Sciatic nerve (tissue), 2 donors: Measurements from ENCODE around the gene SLC22A25. TPM values are rescaled to one million over a fixed set of nuclear protein-coding genes. Genes with fewer than 3 reads are reported as not detected.
"Not testable (repeated sequence)": the region's sequence is repeated elsewhere in the genome, so short reads cannot be mapped to it uniquely, and the experiment has no call there.

Source experiments
- ATAC-seq: fragments of 200-7000 bp; cut with Tn5 transposase; one replicate; pipeline ENCODE4 v1.9.1; 2020; ENCODE audit warnings: mild to moderate bottlenecking, moderate library complexity
- DNase-seq: peaks from one replicate; pipeline ENCODE4 v3.0.0-alpha.2; 2020; ENCODE audit warnings: low spot score
- intact Hi-C: fragments of 100-400 bp; cut with DNase I; formaldehyde crosslinking; loops from one replicate; pipeline ENCODE4 v1.14.2; 2022
- total RNA-seq: library from RNA; stranded (reverse); fragmentation: NEBNext Ultra II Directional; extraction: Animal tissue kit (Norgen Biotek cat#: 25700); gene quantifications from one replicate; pipeline ENCODE4 v1.2.1, GENCODE V29; 2021
- donor health status: DM: no; HTN: no; CAD: no.
- donor health status: DM: no; HTN: no; CAD: no.

The SLC22A25 gene
- total RNA-seq, result not detected

- ATAC-seq, result no peak
- intact Hi-C loops, result no loop called here
- DNase-seq, result no peak
Measured at GRCh38 chr11:63243533-63243932, at the start of gene SLC22A25. TSS of gene SLC22A25 (minus strand) at chr11:63243599. CDS start at chr11:63229652, 13,947 bp downstream.

- intact Hi-C loops, result loop anchor here (5.0 kb wide), 1 partner anchor 1457 kb away; no protein-coding TSS in a partner anchor
- DNase-seq, result no peak
- ATAC-seq, result no peak
Measured at GRCh38 chr11:63290285-63290684, 46.9 kb upstream of the SLC22A25 start.

GRCh38 chr11:63289658-63290057 lies 46.3 kb upstream of the SLC22A25 start:
- ATAC-seq (no peak), DNase-seq (no peak)
- intact Hi-C loops, result loop anchor here (5.0 kb wide), 1 partner anchor 1458 kb away; no protein-coding TSS in a partner anchor

- intact Hi-C loops, result no loop called here
- ATAC-seq (no peak), DNase-seq (no peak)
Measured at GRCh38 chr11:63282579-63282978, 39.2 kb upstream of the SLC22A25 start.

GRCh38 chr11:63280920-63281319 lies 37.5 kb upstream of the SLC22A25 start:
- intact Hi-C loops, result no loop called here

GRCh38 chr11:63277345-63277943 lies 34.0 kb upstream of the SLC22A25 start:
- intact Hi-C loops, result no loop called here
- DNase-seq, result no peak
- no peak for ATAC-seq

More at GRCh38 chr11:63280920-63281319, 37.5 kb upstream of the SLC22A25 start:
- DNase-seq, result no peak
- ATAC-seq, result no peak

- ATAC-seq (no peak), DNase-seq (no peak)
- intact Hi-C loops, result no loop called here
Measured at GRCh38 chr11:63274776-63275175, 31.4 kb upstream of the SLC22A25 start.

GRCh38 chr11:63273685-63274084 lies 30.3 kb upstream of the SLC22A25 start:
- intact Hi-C loops, result no loop called here

GRCh38 chr11:63262547-63262946 lies 19.1 kb upstream of the SLC22A25 start:
- no peak for DNase-seq
- intact Hi-C loops, result no loop called here
- ATAC-seq, result no peak

More at GRCh38 chr11:63273685-63274084, 30.3 kb upstream of the SLC22A25 start:
- no peak for DNase-seq
- ATAC-seq, result no peak

- DNase-seq, result no peak
- ATAC-seq, result no peak
- intact Hi-C loops, result no loop called here
Measured at GRCh38 chr11:63251312-63251711, 7.9 kb upstream of the SLC22A25 start.

GRCh38 chr11:63250162-63251050 lies 7.0 kb upstream of the SLC22A25 start:
- intact Hi-C loops, result no loop called here
- no peak for ATAC-seq
- DNase-seq, result no peak

GRCh38 chr11:63248966-63249365 lies 5.6 kb upstream of the SLC22A25 start:
- no peak for ATAC-seq
- no peak for DNase-seq
- intact Hi-C loops, result no loop called here

- intact Hi-C loops, DNase-seq, ATAC-seq: not testable (repeated sequence)
Measured at GRCh38 chr11:63247237-63248002, 4.0 kb upstream of the SLC22A25 start.

GRCh38 chr11:63246045-63246444 lies 2.6 kb upstream of the SLC22A25 start:
- ATAC-seq (no peak), DNase-seq (no peak)
- intact Hi-C loops, result no loop called here

GRCh38 chr11:63244862-63245261 lies 1.5 kb upstream of the SLC22A25 start:
- no peak for ATAC-seq
- intact Hi-C loops, result no loop called here
- DNase-seq, result no peak

GRCh38 chr11:63242089-63242781 lies 1.2 kb downstream of the SLC22A25 start:
- intact Hi-C loops, result no loop called here
- no peak for DNase-seq
- no peak for ATAC-seq

- ATAC-seq (no peak), DNase-seq (no peak)
- intact Hi-C loops, result no loop called here
Measured at GRCh38 chr11:63240791-63241379, 2.5 kb downstream of the SLC22A25 start.

- ATAC-seq (no peak), DNase-seq (no peak)
- intact Hi-C loops, result no loop called here
Measured at GRCh38 chr11:63240098-63240497, 3.3 kb downstream of the SLC22A25 start.

GRCh38 chr11:63239254-63239653 lies 4.1 kb downstream of the SLC22A25 start:
- intact Hi-C loops, result no loop called here
- no peak for DNase-seq
- no peak for ATAC-seq
